Peyer's patch (tissue), 4 donors: ENCODE data around the gene GKN2. TPM values are rescaled to one million over a fixed set of nuclear protein-coding genes. Genes with fewer than 3 reads are reported as not detected.

ENCODE experiments used
- DNase-seq, 3 donors: peaks; one replicate each; pipeline ENCODE4 v3.0.0-alpha.2; 2017 to 2019
- H3K27ac ChIP-seq, 4 donors: fragments of 200-600 bp; sonication (generic); one replicate each; pipeline ENCODE4 v1.5.1; 2016 to 2019
- H3K27me3 ChIP-seq, 2 donors: fragments of 200-600 bp; sonication (generic); one replicate each; pipeline ENCODE4 v1.5.1; 2019
- H3K36me3 ChIP-seq, 3 donors: fragments of 200-600 bp; sonication (generic); one replicate each; pipeline ENCODE4 v1.5.1; 2016 to 2019
- H3K4me1 ChIP-seq, 4 donors: fragments of 200-600 bp; sonication (generic); one replicate each; pipeline ENCODE4 v1.5.1; 2016 to 2019
- H3K4me3 ChIP-seq, 4 donors: fragments of 200-600 bp; sonication (generic); 1 replicate in 3 of 4; 2 replicates in 1 of 4; pipeline ENCODE4 v1.5.1; 2016 to 2019; ENCODE audit warnings: mild to moderate bottlenecking in 1 of 4
- H3K9me3 ChIP-seq, 4 donors: fragments of 200-600 bp; sonication (generic); one replicate each; pipeline ENCODE4 v1.5.1; 2016 to 2019; ENCODE audit warnings: mild to moderate bottlenecking in 1 of 4
- POLR2A ChIP-seq, 2 donors: fragments of 450-650 bp; IDR thresholded peaks; one replicate each; pipeline ENCODE4 v1.5.1; 2017; ENCODE audit warnings: antibody characterized with exemption in 2 of 2, mild to moderate bottlenecking in 2 of 2, moderate library complexity in 2 of 2
- total RNA-seq, 4 donors: library from RNA; depleted of rRNA; stranded (reverse); fragments of >200 nt; gene quantifications; one replicate each; pipeline ENCODE4 v1.1.0, GENCODE V29; 2016
- TF ChIP-seq, protein P1 (sequence below), 6 experiments: fragments of 450-650 bp in 4 of 6; fragments of 200-600 bp in 2 of 6; sonication (generic) in 1 of 6; IDR thresholded peaks; one replicate each; pipeline ENCODE4 v1.5.1; 2017 to 2019; ENCODE audit warnings: antibody characterized with exemption in 6 of 6, mild to moderate bottlenecking in 3 of 6, moderate library complexity in 1 of 6

Gene GKN2
- total RNA-seq, 4 donors from 2014 or later = not detected

DNA sequence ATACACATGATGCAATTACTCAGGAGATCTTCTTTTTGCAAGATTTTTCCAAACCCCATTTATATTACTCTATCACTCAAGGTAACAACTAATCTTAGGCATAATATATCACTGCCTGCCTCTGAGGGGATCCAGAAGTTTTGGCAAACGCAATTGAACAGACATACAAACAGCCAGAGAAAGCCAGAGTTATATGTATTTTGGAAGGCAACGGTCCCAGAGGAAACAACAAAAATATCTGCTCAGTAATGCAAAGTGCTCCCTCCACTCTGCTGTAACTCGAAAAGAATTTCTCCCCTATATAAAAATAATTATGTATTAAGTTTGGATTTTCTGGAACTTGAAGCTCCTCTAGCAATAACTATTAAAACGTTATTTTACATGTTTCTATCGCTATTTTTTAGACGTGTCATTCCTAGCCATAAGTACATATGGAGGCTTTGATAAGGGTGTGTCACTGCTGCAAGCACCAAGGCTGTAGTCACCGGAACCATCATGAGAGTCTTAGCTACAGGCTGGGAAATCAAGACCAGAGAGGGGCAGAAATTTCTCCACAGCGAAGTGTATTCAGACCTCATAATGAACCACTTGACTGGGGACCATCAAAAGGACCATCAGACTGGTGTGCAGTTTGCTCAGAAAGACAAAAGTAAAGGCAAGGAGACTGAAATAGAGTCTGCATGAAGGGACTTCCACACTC lies 18.0 kb upstream of the GKN2 start:
- no peak overlapping the region for H3K27ac ChIP-seq
- H3K36me3 ChIP-seq = no peaks in the 10 kb centered on the region
- no peak for DNase-seq
- H3K4me1 ChIP-seq = no peaks in the 10 kb centered on the region
- no peaks in the 10 kb centered on the region for H3K9me3 ChIP-seq
- H3K27me3 ChIP-seq = no peaks in the 10 kb centered on the region
- TF ChIP-seq, protein P1, sequence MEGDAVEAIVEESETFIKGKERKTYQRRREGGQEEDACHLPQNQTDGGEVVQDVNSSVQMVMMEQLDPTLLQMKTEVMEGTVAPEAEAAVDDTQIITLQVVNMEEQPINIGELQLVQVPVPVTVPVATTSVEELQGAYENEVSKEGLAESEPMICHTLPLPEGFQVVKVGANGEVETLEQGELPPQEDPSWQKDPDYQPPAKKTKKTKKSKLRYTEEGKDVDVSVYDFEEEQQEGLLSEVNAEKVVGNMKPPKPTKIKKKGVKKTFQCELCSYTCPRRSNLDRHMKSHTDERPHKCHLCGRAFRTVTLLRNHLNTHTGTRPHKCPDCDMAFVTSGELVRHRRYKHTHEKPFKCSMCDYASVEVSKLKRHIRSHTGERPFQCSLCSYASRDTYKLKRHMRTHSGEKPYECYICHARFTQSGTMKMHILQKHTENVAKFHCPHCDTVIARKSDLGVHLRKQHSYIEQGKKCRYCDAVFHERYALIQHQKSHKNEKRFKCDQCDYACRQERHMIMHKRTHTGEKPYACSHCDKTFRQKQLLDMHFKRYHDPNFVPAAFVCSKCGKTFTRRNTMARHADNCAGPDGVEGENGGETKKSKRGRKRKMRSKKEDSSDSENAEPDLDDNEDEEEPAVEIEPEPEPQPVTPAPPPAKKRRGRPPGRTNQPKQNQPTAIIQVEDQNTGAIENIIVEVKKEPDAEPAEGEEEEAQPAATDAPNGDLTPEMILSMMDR (IDR thresholded peaks at IDR 0.05) = no peak
- no peak for TF ChIP-seq POLR2A (IDR thresholded peaks at IDR 0.05)
- no peak overlapping the region for H3K4me3 ChIP-seq

- Histone ChIP-seq H3K36me3 (no peaks in the 10 kb centered on the region), H3K4me3 (no peak overlapping the region), H3K9me3 (no peaks in the 10 kb centered on the region), H3K4me1 (no peaks in the 10 kb centered on the region), H3K27me3 (no peaks in the 10 kb centered on the region), H3K27ac (no peak overlapping the region)
- TF ChIP-seq, protein P1 (IDR thresholded peaks at IDR 0.05) = no peak
- no peak for TF ChIP-seq POLR2A (IDR thresholded peaks at IDR 0.05)
- DNase-seq = no peak
Observed at GRCh38 chr2:68969736-68970490, 17.2 kb upstream of the GKN2 start.

GRCh38 chr2:68968221-68968620 lies 15.5 kb upstream of the GKN2 start:
- no peak for DNase-seq
- Histone ChIP-seq H3K27ac (no peak overlapping the region), H3K9me3 (no peaks in the 10 kb centered on the region), H3K27me3 (no peaks in the 10 kb centered on the region), H3K4me1 (no peaks in the 10 kb centered on the region), H3K4me3 (no peak overlapping the region), H3K36me3 (no peaks in the 10 kb centered on the region)
- TF ChIP-seq, protein P1 (IDR thresholded peaks at IDR 0.05) = no peak
- TF ChIP-seq POLR2A (IDR thresholded peaks at IDR 0.05) = no peak

DNA sequence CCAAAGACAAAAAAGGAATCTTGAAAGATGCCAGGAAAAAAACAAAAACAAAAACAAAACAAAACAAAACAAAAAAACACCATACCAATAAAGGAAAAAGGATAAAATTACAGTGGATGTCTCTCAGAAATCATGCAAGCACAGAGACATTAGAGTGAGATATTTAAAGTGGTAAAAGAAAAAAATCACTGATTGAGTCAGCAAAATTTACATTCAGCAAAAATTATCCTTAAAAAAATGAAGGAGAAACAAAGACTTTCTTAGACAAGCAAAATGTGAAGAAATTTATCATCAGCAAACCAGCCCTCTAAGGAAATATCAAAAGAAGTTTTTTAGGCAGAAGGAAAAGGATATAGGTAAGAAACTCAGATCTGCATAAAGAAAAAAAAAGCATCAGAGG lies 11.6 kb upstream of the GKN2 start:
- Histone ChIP-seq H3K27me3 (no peaks in the 10 kb centered on the region), H3K36me3 (no peaks in the 10 kb centered on the region), H3K4me3 (no peak overlapping the region), H3K4me1 (no peaks in the 10 kb centered on the region), H3K27ac (no peak overlapping the region), H3K9me3 (no peaks in the 10 kb centered on the region)
- TF ChIP-seq POLR2A (IDR thresholded peaks at IDR 0.05) = no peak
- TF ChIP-seq, protein P1 (IDR thresholded peaks at IDR 0.05) = no peak
- no peak for DNase-seq

DNA sequence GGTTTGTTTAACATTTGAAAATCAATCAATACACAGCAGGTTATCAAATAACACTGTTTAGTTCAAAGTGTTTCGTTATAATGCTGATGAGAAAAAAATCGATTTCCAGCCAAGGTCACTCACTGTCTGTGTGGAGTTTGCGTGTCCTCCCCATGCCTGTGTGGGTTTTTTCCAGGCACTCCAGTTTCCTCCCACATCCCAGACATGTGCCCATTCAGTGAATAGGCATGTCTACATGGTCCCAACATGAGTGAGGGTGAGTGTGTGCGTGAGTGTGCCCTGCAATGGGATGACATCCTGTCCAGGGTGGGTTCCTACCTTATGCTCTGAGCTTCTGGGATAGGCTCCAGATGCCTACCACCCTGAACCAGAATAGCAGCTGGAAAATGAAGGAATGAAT lies 8.7 kb upstream of the GKN2 start:
- TF ChIP-seq POLR2A (IDR thresholded peaks at IDR 0.05) = no peak
- TF ChIP-seq, protein P1 (IDR thresholded peaks at IDR 0.05) = no peak
- no peaks in the 10 kb centered on the region for H3K9me3 ChIP-seq
- DNase-seq = no peak
- no peaks in the 10 kb centered on the region for H3K27me3 ChIP-seq
- no peak overlapping the region for H3K4me3 ChIP-seq
- no peaks in the 10 kb centered on the region for H3K4me1 ChIP-seq
- H3K36me3 ChIP-seq = no peaks in the 10 kb centered on the region
- no peak overlapping the region for H3K27ac ChIP-seq
